ENCODE data around the gene SLC38A2.

DNA sequence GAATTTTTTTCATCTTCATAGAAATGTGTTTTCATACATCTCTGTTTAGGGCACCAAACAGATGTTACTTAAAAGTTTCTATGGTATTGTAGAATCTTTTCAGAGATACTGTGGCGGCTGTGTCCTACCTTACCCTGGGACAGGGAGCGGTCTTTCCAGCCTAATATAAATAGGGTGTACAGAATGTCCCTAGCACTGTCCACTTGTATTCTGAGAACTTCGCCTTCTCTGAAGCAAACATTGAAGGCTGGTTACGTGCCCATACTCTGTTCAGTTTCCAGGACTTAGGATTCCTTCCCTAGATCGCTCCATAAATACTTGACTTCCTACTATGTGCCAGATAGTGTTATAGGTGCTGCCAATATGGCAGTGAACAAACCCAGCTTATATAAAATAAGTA is 24.3 kb upstream of the SLC38A2 start:
- TF ChIP-seq, protein P1, sequence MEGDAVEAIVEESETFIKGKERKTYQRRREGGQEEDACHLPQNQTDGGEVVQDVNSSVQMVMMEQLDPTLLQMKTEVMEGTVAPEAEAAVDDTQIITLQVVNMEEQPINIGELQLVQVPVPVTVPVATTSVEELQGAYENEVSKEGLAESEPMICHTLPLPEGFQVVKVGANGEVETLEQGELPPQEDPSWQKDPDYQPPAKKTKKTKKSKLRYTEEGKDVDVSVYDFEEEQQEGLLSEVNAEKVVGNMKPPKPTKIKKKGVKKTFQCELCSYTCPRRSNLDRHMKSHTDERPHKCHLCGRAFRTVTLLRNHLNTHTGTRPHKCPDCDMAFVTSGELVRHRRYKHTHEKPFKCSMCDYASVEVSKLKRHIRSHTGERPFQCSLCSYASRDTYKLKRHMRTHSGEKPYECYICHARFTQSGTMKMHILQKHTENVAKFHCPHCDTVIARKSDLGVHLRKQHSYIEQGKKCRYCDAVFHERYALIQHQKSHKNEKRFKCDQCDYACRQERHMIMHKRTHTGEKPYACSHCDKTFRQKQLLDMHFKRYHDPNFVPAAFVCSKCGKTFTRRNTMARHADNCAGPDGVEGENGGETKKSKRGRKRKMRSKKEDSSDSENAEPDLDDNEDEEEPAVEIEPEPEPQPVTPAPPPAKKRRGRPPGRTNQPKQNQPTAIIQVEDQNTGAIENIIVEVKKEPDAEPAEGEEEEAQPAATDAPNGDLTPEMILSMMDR (IDR thresholded peaks at IDR 0.05) = no peak
- no peak for TF ChIP-seq EP300 (IDR thresholded peaks at IDR 0.05; ENCODE audit: low read depth)

All from transverse colon (tissue), 3 donors.